GM18870 (cell line): Measurements from ENCODE around the gene THEM5.
"Not testable (repeated sequence)": the region's sequence is repeated elsewhere in the genome, so short reads cannot be mapped to it uniquely, and the experiment has no call there.

ENCODE experiments used
- ATAC-seq: cut with Tn5 transposase; IDR thresholded peaks from one replicate; pipeline ENCODE4 v1.9.1; 2021; ENCODE audit warnings: moderate library complexity; ENCODE audit not compliant: unreplicated experiment

THEM5 gene

GRCh38 chr1:151868486-151868885, 15.0 kb upstream of the THEM5 start:
- no peak for ATAC-seq

DNA sequence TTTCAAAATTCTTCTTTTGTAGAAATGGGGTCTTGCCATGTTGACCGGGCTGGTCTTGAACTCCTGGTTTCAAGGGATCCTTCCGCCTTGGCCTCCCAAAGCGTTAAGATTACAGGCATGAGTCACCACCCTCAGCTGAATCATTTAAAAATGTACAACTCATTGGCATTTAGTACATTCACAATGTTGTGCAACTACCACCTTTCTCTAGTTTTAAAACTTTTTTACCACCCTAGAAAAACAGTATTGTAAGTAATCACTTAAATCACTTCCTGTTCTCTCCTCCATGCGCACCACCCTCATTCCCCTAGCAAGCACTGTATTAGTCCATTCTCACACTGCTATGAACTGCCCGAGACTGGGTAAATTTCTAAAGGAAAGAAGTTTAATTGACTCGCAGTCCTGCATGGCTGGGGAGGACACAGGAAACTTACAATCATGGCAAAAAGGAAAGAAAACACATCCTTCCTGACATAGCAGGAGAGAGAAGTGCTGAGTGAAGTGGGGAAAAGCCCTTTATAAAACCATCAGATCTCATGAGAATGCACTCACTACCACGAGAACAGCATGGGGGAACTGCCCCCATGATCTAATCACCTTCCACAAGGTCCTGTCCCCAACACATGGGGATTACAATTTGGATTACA, 14.4 kb upstream of the THEM5 start:
- no peak for ATAC-seq

DNA sequence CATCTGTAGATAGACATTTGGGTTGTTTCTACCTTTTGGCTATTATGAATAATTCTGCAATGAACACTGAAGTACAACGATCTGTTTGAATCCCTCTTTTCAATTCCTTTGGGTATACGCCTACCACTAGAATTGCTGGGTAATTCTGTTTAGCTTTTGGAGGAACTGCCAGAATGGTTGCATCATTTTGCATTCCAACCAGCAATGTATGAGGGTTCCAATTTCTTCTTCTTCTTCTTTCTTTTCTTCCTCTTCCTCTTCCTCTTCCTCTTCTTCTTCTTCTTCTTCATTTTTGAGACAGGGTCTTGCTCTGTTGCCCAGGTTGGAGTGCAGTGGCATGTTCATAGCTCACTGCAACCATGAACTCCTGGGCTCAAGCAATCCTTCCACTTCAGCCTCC, 13.8 kb upstream of the THEM5 start:
- ATAC-seq = no peak

DNA sequence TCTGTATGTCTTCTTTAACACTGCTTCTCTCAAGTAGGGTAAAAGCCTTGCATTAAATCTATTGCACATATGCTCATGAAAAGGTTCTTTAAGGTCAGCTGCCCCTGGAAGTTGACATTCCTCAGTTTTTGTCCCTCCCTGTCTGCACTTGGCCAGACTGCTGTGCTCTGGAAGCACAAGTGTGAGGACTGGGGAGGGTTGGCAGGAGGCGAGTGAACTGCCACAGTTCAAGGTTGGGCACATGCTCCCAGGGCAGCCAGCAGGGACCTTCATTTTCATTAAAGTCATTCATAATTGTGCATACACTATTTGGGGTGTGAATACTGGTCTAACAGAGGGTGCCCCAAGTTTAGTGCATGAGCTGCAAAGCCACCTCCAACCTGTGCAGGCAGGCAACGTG, 10.9 kb upstream of the THEM5 start:
- no peak for ATAC-seq

- ATAC-seq = no peak
Measured at GRCh38 chr1:151862604-151863003, 9.1 kb upstream of the THEM5 start.

GRCh38 chr1:151860504-151861187, 7.1 kb upstream of the THEM5 start:
- no peak for ATAC-seq

DNA sequence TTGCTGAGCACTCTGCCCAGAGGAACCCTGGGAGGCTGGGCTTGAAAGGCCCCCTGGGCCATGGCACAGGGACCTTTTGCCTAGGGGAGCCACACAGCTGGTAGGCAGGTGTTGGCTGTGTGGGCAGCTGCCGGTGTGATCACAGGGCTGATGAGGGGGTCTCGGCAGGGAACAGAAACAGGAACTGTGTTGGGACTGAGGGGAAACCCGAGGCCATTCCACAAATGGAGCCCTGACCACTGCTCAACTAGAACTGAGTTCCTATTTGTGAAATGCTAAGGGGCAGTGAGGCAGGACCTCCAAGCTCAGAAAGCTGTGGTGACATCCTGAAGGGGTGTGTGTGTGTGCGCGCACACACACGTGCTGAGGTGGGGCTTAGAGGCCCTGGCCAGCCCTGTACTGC, 6.4 kb upstream of the THEM5 start:
- ATAC-seq = no peak

GRCh38 chr1:151858886-151859665, 5.6 kb upstream of the THEM5 start:
- no peak for ATAC-seq

DNA sequence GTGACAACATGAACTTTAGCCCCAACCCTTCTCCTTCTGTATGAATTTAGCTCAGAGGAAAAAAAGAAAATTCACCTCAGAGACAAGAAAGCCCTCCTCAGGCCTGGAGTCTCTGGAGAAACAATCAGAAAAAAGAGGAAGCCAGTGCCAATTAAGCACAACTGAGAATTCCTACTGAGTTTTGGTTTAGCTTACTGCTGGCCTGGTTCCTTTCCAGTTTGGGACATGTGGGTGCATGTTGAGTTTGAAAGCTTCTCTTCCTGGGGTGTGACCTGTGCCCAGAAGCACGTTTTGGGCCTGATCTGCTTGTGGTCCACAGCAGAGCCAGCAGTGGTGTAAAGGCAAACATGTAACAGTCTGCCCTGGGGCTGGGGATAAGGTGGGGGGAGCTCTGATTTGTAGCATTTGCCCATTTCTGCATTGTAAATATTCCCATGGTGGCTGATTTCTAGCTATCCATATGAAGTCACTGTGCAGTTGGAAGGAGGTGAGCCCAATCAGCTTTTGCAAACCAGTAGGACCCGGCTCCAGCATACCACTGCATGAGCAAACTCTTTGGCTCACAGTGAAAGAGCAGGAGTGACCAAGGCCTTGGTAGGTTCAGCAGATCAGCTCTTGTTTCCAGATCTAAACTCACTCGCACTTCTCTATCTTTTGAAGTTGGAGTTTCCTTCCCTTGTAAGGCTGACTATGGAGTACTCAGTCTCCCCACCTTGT, 4.7 kb upstream of the THEM5 start:
- no peak for ATAC-seq

DNA sequence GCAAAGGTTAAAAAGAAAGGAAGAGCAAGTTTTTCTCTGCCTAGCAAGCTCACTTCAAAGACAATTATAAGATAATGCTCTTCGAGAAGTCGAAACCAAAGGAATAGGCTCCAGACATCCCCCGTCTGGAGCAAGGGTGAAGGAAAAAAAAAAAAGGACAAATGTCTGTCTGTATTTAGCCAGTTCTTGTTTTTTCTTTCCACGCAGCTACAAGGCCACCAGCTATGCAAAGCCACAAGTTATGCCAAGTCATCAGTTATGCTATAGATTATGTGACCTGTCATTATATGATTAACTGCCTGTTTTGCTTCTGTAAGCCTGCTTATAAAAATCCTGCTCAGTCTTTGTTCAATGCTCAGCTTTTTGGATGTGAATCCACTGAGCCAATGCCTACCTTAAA, 2.4 kb upstream of the THEM5 start:
- ATAC-seq = no peak

DNA sequence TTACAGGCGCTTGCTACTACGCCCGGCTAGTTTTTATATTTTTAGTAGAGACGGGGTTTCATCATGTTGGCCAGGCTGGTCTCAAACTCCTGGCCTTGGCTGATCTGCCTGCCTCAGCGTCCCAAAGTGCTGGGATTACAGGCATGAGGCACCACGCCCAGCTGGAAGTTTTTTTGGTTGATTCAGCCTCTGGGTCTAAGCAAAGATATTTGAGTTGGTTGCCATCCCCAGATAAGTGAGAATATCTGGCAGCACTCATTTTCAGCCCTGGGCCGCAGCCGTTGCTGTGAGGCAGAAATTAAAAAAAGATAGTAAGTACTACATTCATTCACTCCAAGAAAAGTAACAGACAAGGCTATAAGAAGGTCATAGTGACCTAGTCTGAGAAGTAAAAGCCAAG, 2.0 kb upstream of the THEM5 start:
- ATAC-seq = not testable (repeated sequence)

DNA sequence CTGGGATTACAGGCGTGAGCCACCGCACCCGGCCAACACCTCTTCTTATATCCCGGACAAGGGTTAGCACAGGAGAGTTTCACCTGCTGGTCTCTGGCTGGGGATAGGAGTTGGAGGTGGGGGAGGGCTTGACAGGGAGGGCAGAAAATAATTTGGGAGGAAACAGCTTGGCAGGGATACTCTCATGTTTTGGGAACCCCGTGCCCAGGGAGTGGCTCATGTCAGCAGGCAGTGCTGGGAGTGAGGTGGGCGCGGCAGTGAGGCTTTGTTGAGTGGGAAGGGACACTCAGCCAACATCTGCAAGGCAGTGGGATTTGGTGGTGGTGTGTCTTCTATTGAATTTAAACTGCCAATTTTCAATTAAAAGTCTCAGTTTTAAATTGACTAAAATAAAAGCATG, 1.1 kb upstream of the THEM5 start:
- ATAC-seq = no peak

- ATAC-seq = no peak
Measured at GRCh38 chr1:151852733-151853132, 779 bp downstream of the THEM5 start.

- no peak for ATAC-seq
Measured at GRCh38 chr1:151851886-151852285, 1.6 kb downstream of the THEM5 start.

DNA sequence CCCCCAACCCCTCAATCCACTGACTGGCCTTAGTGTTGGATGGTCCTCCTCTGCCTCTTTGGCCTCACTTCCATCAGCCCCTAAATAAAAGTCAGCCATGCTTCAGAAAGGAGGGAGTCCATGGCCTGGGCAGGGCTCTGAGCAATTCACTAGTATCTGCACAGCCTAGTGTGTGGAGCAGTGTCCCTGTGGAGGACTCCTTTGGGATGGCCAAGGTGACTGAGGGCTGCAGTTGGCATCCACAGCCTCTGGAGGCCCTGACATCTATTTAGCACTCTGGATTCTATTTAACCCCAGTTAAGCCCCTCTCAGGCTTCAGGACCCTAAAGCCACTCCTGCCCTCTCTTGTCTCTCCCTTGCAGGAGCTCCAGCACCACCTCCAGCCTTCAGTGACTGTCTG, 3.6 kb downstream of the THEM5 start:
- ATAC-seq = no peak

DNA sequence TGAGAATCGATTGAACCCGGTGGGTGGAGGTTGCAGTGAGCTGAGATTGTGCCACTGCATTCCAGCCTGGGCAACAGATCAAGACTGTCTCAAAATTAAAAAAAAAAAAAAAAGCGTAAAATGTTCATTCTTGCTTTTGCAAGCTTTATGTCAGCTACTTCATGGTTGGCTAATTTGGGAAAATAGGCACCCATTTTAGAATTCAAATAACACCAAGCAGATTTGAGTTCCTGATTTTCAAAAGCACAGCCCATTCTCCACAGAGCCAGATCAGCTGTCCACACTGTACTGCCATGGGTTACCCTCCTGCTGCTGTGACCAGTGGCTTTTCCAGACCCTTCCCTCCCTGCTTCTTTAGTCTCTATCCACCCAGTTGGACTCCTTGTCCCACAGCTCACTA, 4.4 kb downstream of the THEM5 start:
- no peak for ATAC-seq

- no peak for ATAC-seq
Measured at GRCh38 chr1:151847867-151848596, 5.5 kb downstream of the THEM5 start.

- no peak for ATAC-seq
Measured at GRCh38 chr1:151846686-151847237, 6.8 kb downstream of the THEM5 start.

DNA sequence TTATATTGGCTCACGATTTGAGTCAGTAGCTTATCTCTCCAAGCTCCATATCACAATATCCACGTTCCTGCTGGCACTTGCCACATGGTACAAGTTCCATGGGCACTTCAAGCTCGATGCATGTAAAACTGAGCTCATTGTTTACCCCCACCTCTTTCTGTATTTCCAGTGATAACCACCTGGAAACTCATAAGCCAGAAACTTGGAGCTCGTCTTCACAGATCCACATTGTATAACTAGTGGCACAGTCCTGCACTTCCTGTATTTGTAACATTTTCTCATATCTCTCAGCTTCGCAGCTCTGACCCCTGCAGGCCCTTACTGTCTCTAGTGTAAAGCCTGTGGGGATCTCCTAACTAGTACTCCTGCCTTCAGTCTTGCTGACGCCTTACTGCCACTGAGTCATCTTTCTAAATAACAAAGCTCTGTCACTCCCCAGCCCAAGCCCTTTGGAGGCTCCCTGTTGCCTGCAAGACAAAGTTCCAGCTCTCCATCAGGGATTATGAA, 7.4 kb downstream of the THEM5 start:
- no peak for ATAC-seq

DNA sequence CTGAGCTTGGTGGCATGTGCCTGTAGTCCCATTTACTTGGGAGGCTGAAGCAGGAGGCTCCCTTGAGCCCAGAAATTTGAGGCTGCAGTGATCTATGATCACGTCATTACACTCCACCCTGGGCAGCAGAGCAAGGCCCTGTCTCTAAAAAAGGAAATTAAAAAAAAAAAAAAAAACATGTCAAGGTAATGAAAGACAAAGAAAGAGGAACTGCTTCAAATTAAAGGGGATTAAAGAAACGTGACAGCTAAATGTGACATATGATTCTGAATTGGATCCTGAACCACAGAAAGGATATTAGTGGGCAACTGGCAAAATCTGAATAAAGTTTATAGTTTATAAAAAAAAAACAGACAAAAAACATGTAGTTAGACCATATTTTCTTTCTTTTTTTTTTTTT, 10.1 kb downstream of the THEM5 start:
- ATAC-seq = no peak
